G401 (cell line): Measurements from ENCODE around the gene TBXA2R. TPM values are rescaled to one million over a fixed set of nuclear protein-coding genes. Genes with fewer than 3 reads are reported as not detected.

Source experiments
- DNase-seq: peaks from one replicate; pipeline ENCODE4 v3.0.0-alpha.2; 2015; ENCODE audit warnings: low spot score
- in situ Hi-C: cut with HindIII; loops from 2 replicates; pipeline ENCODE4 v1.10.0; 2016; ENCODE audit warnings: low sequenced_read_pairs, mixed read lengths
- total RNA-seq: library from RNA; depleted of rRNA; stranded (reverse); fragments of >200 nt; shearing (Covaris generic); gene quantifications from 2 replicates; pipeline ENCODE4 v1.2.3, GENCODE V29; 2014

The TBXA2R gene
- total RNA-seq, 1 experiment from 2014 or later: 9.7 TPM

DNA sequence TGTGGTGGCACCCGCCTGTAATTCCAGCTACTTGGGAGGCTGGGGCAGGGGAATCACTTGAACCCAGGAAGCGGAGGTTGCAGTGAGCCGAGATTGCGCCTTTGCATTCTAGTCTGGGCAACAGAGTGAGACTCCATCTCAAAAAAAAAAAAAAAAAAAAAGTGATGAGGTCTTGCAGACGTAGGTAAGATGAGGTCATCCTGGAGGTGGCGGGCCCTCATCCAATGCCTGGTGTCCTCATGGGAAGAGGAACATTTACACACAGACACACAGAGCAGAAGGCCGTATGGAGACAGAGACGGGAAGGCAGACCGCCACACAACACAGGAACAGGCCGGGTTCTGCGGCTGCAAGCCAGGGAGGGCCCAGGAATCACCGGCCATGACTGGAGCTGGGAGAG lies 15.5 kb upstream of the TBXA2R start:
- DNase-seq: no peak
- in situ Hi-C loops: loop anchor here (5.0 kb wide), 1 partner anchor 45 kb away; no protein-coding TSS in a partner anchor

DNA sequence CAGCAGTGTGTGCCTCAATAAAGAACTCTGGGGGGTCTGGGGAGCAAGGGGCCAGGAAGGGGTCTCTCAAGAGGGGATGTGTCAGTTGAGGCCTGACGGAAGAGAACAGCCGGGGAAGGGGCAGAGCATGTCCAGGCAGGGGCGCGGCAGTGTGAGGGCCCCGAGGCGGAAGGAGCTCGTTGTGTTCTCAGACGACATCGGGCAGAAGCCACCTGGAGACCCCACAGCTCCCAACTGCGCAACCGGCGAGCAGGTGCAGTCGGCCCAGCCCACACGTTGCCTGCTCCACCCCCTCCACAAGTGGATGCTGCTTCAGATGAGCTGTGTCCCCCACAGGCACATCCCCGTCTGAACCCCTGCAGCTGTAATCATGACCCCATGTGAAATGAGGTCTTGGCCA lies 15.0 kb upstream of the TBXA2R start:
- no peak for DNase-seq
- in situ Hi-C loops: loop anchor here (5.0 kb wide), 1 partner anchor 44 kb away; no protein-coding TSS in a partner anchor

DNA sequence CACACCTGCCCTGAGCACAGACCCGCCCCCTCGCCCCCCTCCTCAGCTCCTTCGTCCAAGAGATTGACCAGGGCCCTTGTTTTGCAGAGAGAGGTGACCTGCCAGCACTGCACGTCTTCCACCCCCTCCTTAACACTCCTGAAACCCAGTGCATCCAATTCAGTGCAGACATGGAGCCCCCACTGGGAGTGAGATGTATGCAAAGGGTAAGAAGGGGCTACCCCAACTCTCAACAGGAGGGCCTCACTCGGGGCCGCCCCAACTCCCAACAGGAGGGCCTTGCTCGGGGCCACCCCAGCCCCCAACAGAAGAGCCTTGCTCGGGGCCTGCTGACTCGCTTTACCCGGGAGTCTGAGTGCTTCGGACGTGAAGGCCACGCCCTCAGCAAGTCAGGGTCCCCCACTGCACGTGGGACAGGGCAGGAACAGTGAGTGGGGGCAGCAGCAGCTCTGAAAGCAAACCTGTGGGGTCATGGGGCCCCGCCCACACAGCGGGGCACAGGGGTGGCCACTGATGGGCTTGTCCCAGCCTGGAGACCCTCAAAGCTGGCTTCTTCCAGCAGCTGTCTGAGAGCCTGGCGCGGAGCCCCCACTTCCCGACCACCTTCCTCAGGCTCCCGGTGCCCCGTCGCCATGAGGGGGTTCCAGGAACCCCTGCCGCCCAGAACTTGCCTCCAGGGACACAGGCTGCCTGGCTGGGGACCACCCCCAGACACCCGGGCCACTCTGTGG lies 14.3 kb upstream of the TBXA2R start:
- in situ Hi-C loops: loop anchor here (5.0 kb wide), 1 partner anchor 44 kb away; no protein-coding TSS in a partner anchor
- no peak for DNase-seq

DNA sequence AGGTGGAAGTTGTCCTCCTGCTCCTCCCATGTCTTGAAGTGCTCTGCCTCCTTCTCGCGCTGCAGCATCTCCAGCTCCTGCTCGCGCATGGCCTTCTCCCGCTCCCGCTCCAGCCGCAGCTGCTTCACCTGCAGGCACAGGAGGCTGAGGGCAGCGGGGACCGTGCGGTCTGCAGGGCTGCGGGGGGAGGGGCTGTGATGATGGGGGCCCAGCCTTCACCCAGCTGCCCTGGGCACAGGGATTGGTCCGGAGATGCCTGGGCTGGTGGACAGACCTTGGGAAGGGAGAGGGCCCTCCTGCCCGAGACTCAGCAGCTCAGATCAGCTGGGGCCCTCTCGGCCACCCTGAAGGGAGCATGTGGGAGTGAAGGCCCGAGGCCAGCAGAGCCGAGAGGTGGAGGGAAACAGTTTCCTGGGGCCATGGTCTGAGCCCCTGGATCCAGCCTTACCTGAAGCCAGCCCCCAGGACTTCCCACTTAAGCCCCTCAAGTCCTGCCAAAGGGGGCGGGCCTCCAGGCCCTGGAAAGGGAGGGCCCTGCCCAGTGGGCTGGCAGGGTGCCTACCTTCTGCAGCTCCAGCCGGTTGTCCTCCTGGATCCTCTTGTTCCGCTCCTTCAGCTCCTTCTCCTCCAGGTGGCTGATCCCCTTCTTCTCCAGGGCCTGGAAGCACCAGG lies 13.6 kb upstream of the TBXA2R start:
- in situ Hi-C loops: loop anchor here (5.0 kb wide), 1 partner anchor 43 kb away; no protein-coding TSS in a partner anchor
- DNase-seq: no peak

DNA sequence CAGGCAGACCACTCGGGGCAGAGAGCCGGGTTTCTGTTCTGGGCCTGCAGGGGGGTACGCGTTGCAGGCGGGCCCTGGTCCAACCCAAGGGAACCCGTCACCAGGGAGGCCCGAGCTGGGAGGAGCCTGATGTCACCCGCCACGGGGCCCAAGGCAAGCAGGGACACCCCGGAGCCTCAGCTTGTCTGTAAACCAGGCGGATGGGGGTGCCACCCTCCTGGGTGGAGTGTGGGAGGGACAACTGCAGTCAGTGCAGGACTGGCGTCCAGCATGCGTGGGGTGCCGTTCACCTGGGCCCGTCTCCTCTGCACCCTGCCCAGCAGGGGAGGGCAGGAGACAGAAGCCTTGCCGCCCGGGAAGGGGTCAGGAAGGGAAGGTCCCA lies 12.9 kb upstream of the TBXA2R start:
- DNase-seq: no peak
- in situ Hi-C loops: loop anchor here (5.0 kb wide), 1 partner anchor 42 kb away; no protein-coding TSS in a partner anchor

DNA sequence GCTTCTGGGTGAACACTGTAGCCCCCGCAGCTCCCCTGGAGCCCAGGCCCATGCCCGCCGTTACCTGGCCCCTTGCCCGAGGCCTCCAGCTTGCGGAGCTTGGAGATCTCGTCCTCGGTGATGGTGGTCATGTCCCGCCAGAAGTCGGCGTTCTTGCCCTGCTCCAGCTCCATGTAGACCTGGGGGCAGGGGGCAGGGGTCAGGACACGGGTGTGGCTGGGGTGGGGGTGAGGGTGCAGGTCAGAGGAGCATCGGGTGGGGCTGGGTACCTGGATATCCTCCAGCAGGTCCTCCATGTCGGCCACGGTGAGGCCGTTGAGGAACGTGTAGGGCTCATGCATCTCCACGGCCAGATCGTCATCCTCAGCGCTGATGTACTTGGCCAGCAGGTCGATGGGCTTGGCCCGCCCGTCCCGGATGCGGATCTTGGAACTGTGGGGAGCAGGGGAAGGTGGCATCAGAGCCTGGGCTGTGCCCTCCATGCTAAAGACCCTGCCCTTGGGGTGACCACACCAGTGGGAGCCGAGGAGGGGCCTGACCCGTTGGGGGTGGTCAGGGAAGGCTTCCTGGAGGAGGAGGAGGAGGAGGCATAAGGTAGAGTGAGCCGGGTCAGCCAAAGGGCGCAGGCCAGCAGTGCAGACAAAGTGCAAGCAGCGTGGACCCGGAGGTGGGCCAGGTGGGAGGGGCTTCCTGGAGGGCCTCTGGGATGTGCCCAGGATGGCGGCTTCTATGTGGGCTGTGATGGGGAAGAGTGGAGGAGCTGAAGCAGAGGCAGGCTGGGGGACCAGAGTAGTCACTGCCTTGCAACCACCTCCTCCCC lies 12.3 kb upstream of the TBXA2R start:
- DNase-seq: no peak
- in situ Hi-C loops: no loop called here

DNA sequence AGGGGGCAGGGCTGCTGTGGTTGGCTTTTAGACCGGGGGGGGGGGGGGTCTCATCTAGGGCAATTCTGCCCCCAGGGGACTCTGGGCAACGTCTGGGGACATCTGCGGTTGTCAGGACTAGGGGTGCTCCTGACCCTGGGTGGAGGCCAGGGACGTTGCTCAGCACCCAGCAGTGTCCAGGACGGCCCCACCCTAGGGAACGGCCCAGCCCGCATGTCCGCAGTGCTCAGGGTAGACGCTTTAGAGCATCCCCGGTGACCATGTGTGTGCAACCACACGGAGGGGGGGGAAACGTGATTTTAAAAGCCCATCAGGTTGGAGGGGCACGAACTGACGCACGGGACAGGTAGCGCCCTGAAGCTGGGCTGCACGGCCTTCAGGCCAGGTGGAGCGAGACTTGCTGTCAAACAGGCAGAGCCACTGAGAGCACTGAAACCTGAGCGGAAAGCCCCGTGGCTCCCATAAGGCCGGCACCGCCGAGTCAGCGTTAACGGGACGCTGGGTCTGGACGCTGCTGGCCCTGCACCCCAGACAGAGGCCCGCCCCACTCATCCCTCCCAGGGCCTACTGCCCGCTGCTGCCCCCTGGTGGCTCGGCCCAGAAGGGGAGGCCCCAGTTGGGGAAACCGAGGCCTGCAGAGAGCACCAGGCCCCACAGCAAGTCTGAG lies 11.6 kb upstream of the TBXA2R start:
- in situ Hi-C loops: no loop called here
- DNase-seq: no peak

DNA sequence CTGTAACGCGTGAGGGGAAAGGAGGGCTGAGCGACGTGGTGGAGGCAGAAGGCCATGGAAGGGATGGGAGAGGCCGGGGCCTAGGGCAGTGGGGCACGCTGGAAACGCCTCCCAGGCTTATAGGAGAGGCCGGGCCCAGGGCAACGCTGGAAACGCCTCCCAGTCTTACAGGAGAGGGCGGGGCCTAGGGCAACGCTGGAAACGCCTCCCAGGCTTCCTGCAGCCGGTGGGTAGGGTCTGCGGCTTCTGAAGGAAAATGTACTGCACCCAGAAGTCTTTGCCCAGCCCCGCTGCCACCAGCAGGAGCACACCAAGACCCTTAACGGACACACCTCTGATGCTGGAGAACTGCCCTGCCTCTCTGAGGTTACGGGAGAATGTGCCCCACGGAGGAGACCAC lies 10.8 kb upstream of the TBXA2R start:
- no peak for DNase-seq
- in situ Hi-C loops: no loop called here

DNA sequence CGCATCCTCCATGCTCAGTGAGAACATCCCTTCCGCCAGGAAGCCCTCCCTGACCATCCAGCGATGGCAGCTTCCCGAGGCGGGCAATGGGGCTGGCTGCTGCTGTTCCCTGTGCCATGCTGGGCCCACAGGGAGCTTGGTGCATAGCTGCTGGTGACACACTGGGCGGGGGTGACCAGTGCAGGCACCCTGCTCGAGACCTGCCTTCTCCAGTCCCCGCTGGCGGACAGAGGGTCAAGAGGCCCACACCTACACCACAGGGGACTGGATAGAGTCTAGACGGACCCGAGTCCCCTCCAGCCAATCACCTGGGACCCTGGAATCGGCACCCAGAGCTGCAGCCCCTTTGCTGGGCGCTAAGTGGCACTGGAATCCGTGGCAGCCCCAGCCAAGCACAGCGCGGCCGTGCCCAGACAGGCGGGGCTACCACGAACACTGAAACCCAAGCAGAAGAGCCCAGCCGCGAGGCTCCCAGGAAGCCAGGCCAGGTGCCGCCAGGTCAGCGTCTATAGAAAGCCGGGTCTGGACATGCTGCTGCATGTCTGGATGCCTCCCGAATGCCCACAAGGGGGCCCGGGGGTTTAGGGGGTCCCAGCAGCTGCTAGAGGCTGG lies 9.0 kb upstream of the TBXA2R start:
- in situ Hi-C loops: no loop called here
- no peak for DNase-seq

DNA sequence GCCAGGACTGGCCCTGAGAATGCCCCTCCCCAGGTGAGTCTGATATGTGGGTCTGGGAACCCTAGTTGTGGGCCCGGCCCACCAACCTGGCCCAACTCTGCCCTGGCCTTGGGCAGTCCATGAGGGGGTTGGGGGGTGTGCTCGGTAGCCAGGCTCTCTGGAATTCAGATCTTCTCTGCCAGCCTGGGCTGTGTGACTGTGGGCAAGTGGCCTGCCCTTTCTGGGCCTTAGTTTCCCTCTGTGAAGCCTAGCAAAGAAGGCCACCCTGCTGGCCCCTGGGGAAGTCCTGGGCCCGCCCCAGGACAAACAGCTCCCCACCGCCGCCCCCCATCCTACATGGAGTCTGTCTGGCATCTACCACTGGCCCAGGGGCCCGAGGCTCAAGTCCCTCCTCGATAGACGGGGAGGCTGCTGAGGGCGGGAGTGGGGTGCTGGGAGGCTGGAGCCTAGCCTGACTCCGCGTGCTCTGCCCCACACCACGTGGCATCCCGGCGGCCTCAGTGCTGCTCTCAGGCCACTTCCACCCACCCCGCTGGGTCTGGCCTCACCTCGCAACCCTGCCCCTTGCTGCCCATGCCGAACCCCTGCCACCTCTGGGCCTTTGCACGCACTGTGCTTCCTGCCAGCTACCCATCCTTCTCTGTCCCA lies 8.3 kb upstream of the TBXA2R start:
- no peak for DNase-seq
- in situ Hi-C loops: no loop called here

DNA sequence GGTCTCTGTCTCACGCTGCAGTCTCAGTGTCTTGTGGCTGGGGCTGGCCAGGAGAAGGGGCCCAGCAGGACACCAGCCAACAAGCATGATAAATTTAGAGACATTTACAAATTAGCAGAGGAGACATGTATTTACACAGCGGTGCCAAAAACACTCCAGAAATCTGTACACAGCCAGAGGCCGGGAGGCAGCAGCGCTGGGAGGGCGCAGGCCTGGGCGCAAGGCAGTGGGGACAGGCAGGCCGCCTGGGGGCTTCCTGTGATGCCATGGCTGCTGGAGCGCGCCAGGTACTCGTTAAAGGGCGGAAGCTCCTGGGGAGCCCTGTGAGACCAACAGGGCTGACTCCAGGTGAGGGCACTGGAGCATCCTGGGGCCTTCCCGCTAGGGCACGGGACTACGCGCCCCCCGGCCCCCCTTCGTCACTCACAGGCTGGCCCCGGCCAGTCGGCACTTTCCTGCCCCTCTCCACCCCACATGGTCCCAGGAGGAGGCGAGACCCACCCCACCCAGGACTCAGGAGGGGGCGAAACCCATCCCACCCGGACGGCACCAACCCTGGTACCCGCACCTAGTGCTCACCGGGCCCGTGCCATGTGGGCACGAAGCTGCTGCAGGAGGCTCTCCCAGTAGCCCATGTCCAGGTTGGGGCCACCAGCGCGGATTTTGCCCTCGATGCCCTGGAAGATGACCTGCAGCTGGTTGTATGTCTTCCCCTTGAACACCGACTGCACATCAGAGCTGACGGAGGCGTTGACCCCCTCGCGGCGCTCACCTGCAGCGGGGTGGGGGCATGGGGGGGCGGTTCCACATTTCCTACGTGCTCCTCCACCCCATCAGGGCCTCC lies 7.4 kb upstream of the TBXA2R start:
- DNase-seq: no peak
- in situ Hi-C loops: no loop called here

DNA sequence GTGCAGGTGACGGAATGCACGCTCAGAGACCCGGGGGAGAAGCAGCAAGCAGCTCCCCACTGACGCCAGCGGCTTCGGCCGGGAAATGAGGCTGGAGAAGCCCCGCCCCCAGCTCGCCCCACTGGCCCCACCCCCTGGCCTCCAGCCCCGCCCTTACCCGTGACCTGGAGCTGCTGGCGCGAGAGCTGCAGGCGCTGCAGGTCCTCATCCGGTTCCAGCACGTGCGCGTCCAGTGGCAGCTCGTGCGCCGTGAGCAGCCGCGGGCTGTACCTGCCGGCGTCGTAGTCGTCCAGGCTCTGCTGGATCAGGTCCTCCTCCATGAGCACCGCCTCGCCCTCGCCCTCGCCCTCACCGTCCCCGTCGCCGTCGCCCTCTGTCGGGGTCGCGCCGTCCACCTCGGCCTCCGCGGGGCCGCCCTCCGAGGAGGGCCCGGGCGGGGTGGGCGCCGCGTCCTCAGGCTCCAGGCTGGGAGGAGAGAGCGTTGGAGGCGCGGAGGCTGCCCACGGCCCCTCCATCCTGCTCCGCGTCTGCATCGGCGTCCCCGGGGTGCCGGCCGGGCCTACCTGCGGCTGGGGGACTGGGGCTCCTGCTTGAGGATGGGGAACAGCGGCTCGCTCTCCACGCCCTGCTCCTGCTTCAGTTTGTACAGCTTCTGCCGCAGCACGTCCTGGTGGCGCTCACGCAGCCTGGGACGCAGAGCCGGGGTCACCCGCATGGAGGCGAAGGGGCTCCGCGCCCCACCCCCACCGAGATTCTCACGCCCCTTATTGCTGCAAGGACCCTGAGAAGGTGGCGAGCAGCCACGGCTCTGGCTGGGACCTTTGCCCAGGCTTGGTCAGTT lies 6.4 kb upstream of the TBXA2R start:
- in situ Hi-C loops: no loop called here
- no peak for DNase-seq

DNA sequence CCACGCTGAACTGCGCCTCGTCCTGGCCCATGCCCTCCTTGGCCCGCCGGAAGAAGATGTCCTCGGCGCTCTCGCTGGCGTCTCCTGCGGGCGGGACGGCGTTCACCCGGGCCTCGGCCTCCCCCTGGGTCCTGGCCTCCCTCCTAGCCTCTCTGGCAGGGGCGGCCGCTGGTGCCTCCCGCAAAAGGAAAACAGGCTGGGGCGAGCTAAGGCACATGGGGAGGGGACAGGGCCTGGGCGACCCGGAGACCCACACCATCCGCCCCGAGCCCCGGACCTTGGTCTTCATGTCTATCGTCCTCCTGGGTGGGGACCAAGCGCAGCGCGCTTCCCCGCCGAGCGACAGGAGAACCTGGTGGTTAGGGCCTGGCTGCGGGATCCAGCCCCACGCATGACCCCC lies 5.7 kb upstream of the TBXA2R start:
- in situ Hi-C loops: no loop called here
- no peak for DNase-seq

DNA sequence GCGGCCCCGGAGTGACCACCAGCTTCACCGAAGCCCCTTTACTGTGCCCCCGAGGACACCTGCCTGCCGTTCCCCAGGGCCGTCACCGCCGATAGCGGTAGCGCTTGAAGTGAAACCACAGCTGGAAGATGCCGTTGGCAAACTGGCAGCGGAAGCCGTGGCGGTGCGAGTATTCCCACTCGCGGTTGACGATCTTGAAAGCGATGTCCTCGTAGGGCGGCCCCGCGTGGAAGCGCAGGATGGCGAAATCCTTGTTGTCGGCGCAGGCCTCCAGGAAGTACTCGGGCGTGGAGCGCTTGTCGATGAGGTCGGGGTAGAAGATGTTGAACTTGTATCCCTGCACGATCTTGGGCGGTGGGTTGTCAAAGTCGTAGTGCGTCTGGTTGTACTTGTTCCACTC lies 5.2 kb upstream of the TBXA2R start:
- no peak for DNase-seq
- in situ Hi-C loops: no loop called here

DNA sequence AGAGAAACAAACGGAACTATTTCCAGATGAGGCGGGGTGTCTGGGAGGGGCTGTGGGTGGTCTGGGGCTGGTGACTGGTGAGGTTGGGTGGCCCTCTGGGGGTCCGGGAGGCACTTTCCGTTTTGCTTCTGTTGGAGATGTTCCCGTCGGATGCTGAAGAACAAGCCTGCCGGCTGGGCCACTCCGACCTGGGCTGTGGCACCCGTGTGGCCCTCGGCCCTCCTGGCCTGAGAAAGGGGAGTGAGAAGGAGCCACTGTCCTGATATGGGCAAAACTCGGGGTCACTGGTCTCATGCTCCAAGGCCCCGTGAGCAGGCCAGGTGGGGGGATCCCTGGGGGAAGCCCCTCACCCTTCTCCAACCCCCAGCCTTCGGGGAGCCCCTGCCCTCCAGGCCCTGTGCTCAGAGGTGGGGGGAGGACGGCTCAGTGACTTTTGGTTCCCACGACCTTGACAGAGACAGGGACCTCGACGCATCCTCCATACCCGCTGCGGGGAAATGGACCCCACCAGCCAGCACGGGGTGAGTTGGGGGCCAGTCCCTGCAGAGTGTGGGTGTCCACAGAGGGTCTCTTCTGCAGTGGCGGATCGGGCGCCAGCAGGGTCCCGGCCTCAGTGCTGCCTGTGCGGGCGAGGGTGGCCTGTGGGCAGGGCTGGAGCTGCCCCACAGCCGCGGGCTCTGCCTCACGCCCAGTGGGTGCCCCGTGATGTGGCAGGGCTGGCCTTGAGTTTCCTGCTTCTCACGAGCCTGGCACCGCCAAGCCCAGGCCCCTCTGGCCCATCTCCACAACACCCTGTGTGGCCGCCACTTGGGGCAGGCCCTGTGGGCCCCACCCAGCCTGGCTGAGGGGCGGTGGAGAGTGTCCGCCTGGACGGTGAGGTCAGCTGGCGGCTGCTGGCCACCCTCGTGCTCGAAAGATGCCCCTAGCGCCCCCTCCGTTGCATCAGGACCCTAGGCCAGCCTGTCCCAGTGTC lies 4.4 kb upstream of the TBXA2R start:
- in situ Hi-C loops: no loop called here
- no peak for DNase-seq
